ENCODE data around the gene TRHDE. TPM values are rescaled to one million over a fixed set of nuclear protein-coding genes. Genes with fewer than 3 reads are reported as not detected.
"Not testable (repeated sequence)": the region's sequence is repeated elsewhere in the genome, so short reads cannot be mapped to it uniquely, and the experiment has no call there.

The TRHDE gene
- total and polyA plus RNA-seq, 12 donors: 0.11 to 3.9 (median 0.64) TPM

DNA sequence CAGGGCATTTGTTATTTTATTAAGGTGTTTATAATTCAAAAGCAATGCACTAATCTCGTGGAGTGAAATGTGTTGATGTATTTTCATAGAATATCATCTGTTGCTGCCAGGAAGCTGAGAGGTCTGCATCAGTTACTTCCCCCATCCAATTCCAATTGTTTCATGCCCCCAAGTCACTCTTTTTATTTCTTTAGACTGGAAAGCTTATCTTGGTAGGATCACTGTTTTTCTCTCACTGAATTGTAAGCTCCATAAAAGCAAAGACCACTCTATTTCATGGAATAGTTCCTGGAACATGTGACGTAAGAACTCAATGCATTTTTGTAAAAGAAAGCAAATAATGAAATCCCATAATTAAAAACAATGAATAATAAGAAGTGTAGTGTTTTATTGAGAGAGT, 420.2 kb downstream of the TRHDE start:
- Histone ChIP-seq H3K27me3 (no peaks in the 10 kb centered on the region), H3K9me3 (replicated peaks in 1 of 3) (no peaks in the 10 kb centered on the region), H3K36me3 (replicated peaks in 1 of 2) (no peaks in the 10 kb centered on the region), H3K27ac (no peak overlapping the region), H3K4me1 (replicated peaks in 1 of 2) (no peaks in the 10 kb centered on the region), H3K4me3 (no peak overlapping the region)
- no peak for DNase-seq
- TF ChIP-seq, protein P1, sequence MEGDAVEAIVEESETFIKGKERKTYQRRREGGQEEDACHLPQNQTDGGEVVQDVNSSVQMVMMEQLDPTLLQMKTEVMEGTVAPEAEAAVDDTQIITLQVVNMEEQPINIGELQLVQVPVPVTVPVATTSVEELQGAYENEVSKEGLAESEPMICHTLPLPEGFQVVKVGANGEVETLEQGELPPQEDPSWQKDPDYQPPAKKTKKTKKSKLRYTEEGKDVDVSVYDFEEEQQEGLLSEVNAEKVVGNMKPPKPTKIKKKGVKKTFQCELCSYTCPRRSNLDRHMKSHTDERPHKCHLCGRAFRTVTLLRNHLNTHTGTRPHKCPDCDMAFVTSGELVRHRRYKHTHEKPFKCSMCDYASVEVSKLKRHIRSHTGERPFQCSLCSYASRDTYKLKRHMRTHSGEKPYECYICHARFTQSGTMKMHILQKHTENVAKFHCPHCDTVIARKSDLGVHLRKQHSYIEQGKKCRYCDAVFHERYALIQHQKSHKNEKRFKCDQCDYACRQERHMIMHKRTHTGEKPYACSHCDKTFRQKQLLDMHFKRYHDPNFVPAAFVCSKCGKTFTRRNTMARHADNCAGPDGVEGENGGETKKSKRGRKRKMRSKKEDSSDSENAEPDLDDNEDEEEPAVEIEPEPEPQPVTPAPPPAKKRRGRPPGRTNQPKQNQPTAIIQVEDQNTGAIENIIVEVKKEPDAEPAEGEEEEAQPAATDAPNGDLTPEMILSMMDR (IDR thresholded peaks at IDR 0.05): no peak
- TF ChIP-seq POLR2A (IDR thresholded peaks at IDR 0.05): no peak
- intact Hi-C loops (cut with DNase I): no loop called here
- WGBS, 4 donors: 44 to 51% (median 46%) methylated on average over 2 of the region's 2 CpGs

DNA sequence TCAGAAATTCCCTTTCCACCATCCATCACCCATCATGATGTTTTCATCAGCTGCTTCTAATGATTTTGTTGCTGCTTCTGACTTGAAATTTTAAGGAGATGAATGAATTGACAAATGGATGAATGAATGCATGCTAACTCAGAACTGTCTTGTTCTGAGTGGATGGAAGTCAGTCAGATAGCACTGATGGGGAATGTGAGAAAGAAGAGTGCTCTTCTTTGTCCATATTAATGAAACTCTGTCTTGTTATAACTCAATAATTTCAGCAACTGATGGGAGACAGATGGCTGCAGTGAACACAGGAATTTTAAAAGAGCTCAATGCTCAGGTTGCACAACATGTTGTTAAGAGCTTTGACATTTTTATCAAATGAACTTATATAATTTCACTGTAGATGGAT, 422.0 kb downstream of the TRHDE start:
- no peak for DNase-seq
- intact Hi-C loops (cut with DNase I): no loop called here
- H3K27me3 ChIP-seq: no peaks in the 10 kb centered on the region
- H3K36me3 ChIP-seq (replicated peaks in 1 of 2): no peaks in the 10 kb centered on the region
- H3K4me3 ChIP-seq: no peak overlapping the region
- TF ChIP-seq, protein P1 (IDR thresholded peaks at IDR 0.05): no peak
- no peak for TF ChIP-seq POLR2A (IDR thresholded peaks at IDR 0.05)
- no peaks in the 10 kb centered on the region for H3K4me1 ChIP-seq (replicated peaks in 1 of 2)
- H3K9me3 ChIP-seq (replicated peaks in 1 of 3): no peaks in the 10 kb centered on the region
- no peak overlapping the region for H3K27ac ChIP-seq

DNA sequence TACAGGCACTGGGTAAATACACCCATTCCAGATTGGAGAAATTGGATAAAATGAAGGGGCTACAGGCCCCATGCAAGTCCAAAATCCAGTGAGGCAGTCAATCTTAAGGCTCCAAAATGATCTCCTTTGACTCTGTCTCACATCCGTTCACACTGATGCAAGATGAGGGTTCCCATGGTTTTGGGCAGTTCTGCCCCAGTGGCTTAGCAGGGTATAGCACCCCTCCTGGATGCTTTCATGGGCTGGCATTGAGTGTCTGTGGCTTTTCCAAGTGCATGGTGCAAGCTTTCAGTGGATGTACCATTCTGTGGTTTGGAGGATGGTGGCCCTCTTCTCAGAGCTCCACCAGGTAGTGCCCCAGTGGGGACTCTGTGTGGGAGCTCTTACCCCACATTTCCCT, 427.2 kb downstream of the TRHDE start:
- Histone ChIP-seq H3K36me3 (replicated peaks in 1 of 2) (no peaks in the 10 kb centered on the region), H3K4me3 (no peak overlapping the region), H3K4me1 (replicated peaks in 1 of 2) (no peaks in the 10 kb centered on the region), H3K27ac (no peak overlapping the region), H3K9me3 (replicated peaks in 1 of 3) (no peaks in the 10 kb centered on the region), H3K27me3 (no peaks in the 10 kb centered on the region)
- intact Hi-C loops (cut with DNase I): no loop called here
- no peak for TF ChIP-seq POLR2A (IDR thresholded peaks at IDR 0.05)
- TF ChIP-seq, protein P1 (IDR thresholded peaks at IDR 0.05): no peak
- no peak for DNase-seq
- 77 to 79% (median 78%) methylated on average over 1 of the region's 1 CpG for WGBS, 4 donors

DNA sequence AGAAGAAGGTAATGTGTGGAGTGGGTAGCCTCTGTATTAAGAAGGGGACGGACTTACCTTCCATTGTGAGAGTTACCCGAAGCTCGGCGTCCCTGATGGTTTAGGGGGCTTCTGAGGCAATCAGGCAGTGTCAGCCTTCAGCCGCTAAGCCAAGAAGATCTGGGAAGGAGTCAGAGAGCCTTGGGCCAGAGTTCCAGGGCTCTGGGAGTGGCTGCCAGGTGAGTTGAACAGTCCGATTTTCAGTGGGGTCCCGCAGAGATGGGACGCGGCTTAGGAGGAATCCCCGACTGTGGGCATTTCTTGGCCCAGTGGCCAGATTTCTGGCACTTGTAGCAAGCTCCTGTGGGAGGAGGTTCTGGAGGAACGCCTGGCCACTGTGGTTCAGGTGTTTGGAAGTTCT, 439.9 kb downstream of the TRHDE start:
- intact Hi-C loops (cut with DNase I); H3K4me1 ChIP-seq (replicated peaks in 1 of 2): not testable (repeated sequence)

DNA sequence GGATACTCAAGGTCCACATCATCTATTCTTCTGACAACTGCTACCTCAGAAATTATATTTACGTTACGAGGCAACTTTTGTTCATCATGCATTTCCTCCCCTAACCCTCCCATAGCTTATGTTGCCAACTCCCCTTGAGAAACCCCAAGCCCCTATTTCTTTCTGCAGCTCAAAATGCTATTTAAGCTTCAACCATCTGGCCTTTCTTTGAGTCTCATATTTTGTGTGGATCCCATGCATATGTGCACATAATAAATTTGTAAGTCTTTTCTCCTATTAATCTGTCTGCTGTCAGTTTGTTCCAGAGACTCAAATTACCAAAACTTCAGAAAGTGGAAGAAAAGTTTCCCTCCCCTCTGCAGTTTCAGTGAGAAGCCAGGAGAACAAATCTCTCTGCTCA, 444.1 kb downstream of the TRHDE start:
- H3K27me3 ChIP-seq: no peaks in the 10 kb centered on the region
- no peak for DNase-seq
- 71 to 81% (median 78%) methylated on average over 2 of the region's 2 CpGs for WGBS, 4 donors
- H3K36me3 ChIP-seq (replicated peaks in 1 of 2): no peaks in the 10 kb centered on the region
- no peak for TF ChIP-seq POLR2A (IDR thresholded peaks at IDR 0.05)
- TF ChIP-seq, protein P1 (IDR thresholded peaks at IDR 0.05): no peak
- H3K9me3 ChIP-seq (replicated peaks in 1 of 3): no peaks in the 10 kb centered on the region
- H3K4me1 ChIP-seq (replicated peaks in 1 of 2): no peaks in the 10 kb centered on the region
- intact Hi-C loops (cut with DNase I): no loop called here
- H3K4me3 ChIP-seq: no peak overlapping the region
- no peak overlapping the region for H3K27ac ChIP-seq

More for the DNA sequence above, 439.9 kb downstream of the TRHDE start:
- H3K27ac ChIP-seq; DNase-seq; H3K9me3 ChIP-seq (replicated peaks in 1 of 3); H3K4me3 ChIP-seq; H3K36me3 ChIP-seq (replicated peaks in 1 of 2); H3K27me3 ChIP-seq: not testable (repeated sequence)
- WGBS, 4 donors: 80 to 90% (median 86%) methylated on average over 10 to 11 of the region's 11 CpGs
